ENCODE measurements around the gene TLN1.

The TLN1 gene

GRCh38 chr9:35766997-35767396 is 35.0 kb upstream of the TLN1 start:
- Histone ChIP-seq H3K4me1 (ENCODE audit: control insufficient read depth in 5 of 5, insufficient read depth in 5 of 5, low read length in 5 of 5) (peaks cover 6 to 20% (median 17%) of the 10 kb centered on the region in 5 donors), H3K4me3 (ENCODE audit: low read depth in 1 of 5, low read length in 5 of 5) (no peak overlapping the region), H3K9ac (ENCODE audit: low read length in 5 of 5) (no peak overlapping the region), H3K27ac (ENCODE audit: low read depth, low read length) (no peak overlapping the region), H3K9me3 (ENCODE audit: control insufficient read depth in 5 of 5, low read length in 5 of 5) (no peaks in the 10 kb centered on the region), H3K36me3 (ENCODE audit: control insufficient read depth in 5 of 5, insufficient read depth in 5 of 5, low read length in 5 of 5) (no peaks in the 10 kb centered on the region), H3K27me3 (ENCODE audit: control insufficient read depth in 5 of 5, insufficient read depth in 4 of 5, low read length in 5 of 5) (no peaks in the 10 kb centered on the region)

GRCh38 chr9:35763803-35764202 is 31.8 kb upstream of the TLN1 start:
- Histone ChIP-seq H3K36me3 (ENCODE audit: control insufficient read depth in 5 of 5, insufficient read depth in 5 of 5, low read length in 5 of 5) (no peaks in the 10 kb centered on the region), H3K4me1 (ENCODE audit: control insufficient read depth in 5 of 5, insufficient read depth in 5 of 5, low read length in 5 of 5) (peaks cover 2 to 10% (median 5%) of the 10 kb centered on the region in 5 donors), H3K27ac (ENCODE audit: low read depth, low read length) (no peak overlapping the region), H3K4me3 (ENCODE audit: low read depth in 1 of 5, low read length in 5 of 5) (no peak overlapping the region), H3K9me3 (ENCODE audit: control insufficient read depth in 5 of 5, low read length in 5 of 5) (no peaks in the 10 kb centered on the region), H3K27me3 (ENCODE audit: control insufficient read depth in 5 of 5, insufficient read depth in 4 of 5, low read length in 5 of 5) (no peaks in the 10 kb centered on the region), H3K9ac (ENCODE audit: low read length in 5 of 5) (no peak overlapping the region)

- Histone ChIP-seq H3K27me3 (ENCODE audit: control insufficient read depth in 5 of 5, insufficient read depth in 4 of 5, low read length in 5 of 5) (no peaks in the 10 kb centered on the region), H3K4me1 (ENCODE audit: control insufficient read depth in 5 of 5, insufficient read depth in 5 of 5, low read length in 5 of 5) (peaks cover 2 to 16% (median 11%) of the 10 kb centered on the region in 5 donors), H3K36me3 (ENCODE audit: control insufficient read depth in 5 of 5, insufficient read depth in 5 of 5, low read length in 5 of 5) (no peaks in the 10 kb centered on the region), H3K9me3 (ENCODE audit: control insufficient read depth in 5 of 5, low read length in 5 of 5) (no peaks in the 10 kb centered on the region), H3K27ac (ENCODE audit: low read depth, low read length) (no peak overlapping the region), H3K4me3 (ENCODE audit: low read depth in 1 of 5, low read length in 5 of 5) (no peak overlapping the region), H3K9ac (ENCODE audit: low read length in 5 of 5) (no peak overlapping the region)
Observed at GRCh38 chr9:35763181-35763580, 31.2 kb upstream of the TLN1 start.

GRCh38 chr9:35760651-35761050 is 28.7 kb upstream of the TLN1 start:
- no peaks in the 10 kb centered on the region for H3K9me3 ChIP-seq (ENCODE audit: control insufficient read depth in 5 of 5, low read length in 5 of 5)
- H3K4me1 ChIP-seq (ENCODE audit: control insufficient read depth in 5 of 5, insufficient read depth in 5 of 5, low read length in 5 of 5) = peaks cover 5 to 38% (median 32%) of the 10 kb centered on the region in 5 donors
- H3K27ac ChIP-seq (ENCODE audit: low read depth, low read length) = no peak overlapping the region
- H3K9ac ChIP-seq (ENCODE audit: low read length in 5 of 5) = no peak overlapping the region
- no peak overlapping the region for H3K4me3 ChIP-seq (ENCODE audit: low read depth in 1 of 5, low read length in 5 of 5)
- no peaks in the 10 kb centered on the region for H3K27me3 ChIP-seq (ENCODE audit: control insufficient read depth in 5 of 5, insufficient read depth in 4 of 5, low read length in 5 of 5)
- H3K36me3 ChIP-seq (ENCODE audit: control insufficient read depth in 5 of 5, insufficient read depth in 5 of 5, low read length in 5 of 5) = no peaks in the 10 kb centered on the region

GRCh38 chr9:35759795-35760194 is 27.8 kb upstream of the TLN1 start:
- no peak overlapping the region for H3K27ac ChIP-seq (ENCODE audit: low read depth, low read length)
- H3K4me1 ChIP-seq (ENCODE audit: control insufficient read depth in 5 of 5, insufficient read depth in 5 of 5, low read length in 5 of 5) = peaks cover 5 to 38% (median 32%) of the 10 kb centered on the region in 5 donors
- H3K4me3 ChIP-seq (ENCODE audit: low read depth in 1 of 5, low read length in 5 of 5) = no peak overlapping the region
- no peaks in the 10 kb centered on the region for H3K9me3 ChIP-seq (ENCODE audit: control insufficient read depth in 5 of 5, low read length in 5 of 5)
- no peak overlapping the region for H3K9ac ChIP-seq (ENCODE audit: low read length in 5 of 5)
- peaks cover 0 to 5% (median 3%) of the 10 kb centered on the region in 5 donors for H3K36me3 ChIP-seq (ENCODE audit: control insufficient read depth in 5 of 5, insufficient read depth in 5 of 5, low read length in 5 of 5)
- no peaks in the 10 kb centered on the region for H3K27me3 ChIP-seq (ENCODE audit: control insufficient read depth in 5 of 5, insufficient read depth in 4 of 5, low read length in 5 of 5)

- Histone ChIP-seq H3K9me3 (ENCODE audit: control insufficient read depth in 5 of 5, low read length in 5 of 5) (no peaks in the 10 kb centered on the region), H3K4me1 (ENCODE audit: control insufficient read depth in 5 of 5, insufficient read depth in 5 of 5, low read length in 5 of 5) (peaks cover 5 to 38% (median 32%) of the 10 kb centered on the region in 5 donors), H3K4me3 (ENCODE audit: low read depth in 1 of 5, low read length in 5 of 5) (no peak overlapping the region), H3K27me3 (ENCODE audit: control insufficient read depth in 5 of 5, insufficient read depth in 4 of 5, low read length in 5 of 5) (no peaks in the 10 kb centered on the region), H3K27ac (ENCODE audit: low read depth, low read length) (peak overlapping the region; percentile 95), H3K9ac (ENCODE audit: low read length in 5 of 5) (peak overlapping the region in 2 of 5 donors; percentile 15 to 16), H3K36me3 (ENCODE audit: control insufficient read depth in 5 of 5, insufficient read depth in 5 of 5, low read length in 5 of 5) (peaks cover 3 to 17% (median 11%) of the 10 kb centered on the region in 5 donors)
Observed at GRCh38 chr9:35758475-35759050, 26.6 kb upstream of the TLN1 start.

- Histone ChIP-seq H3K27ac (ENCODE audit: low read depth, low read length) (peak overlapping the region; percentile 95), H3K36me3 (ENCODE audit: control insufficient read depth in 5 of 5, insufficient read depth in 5 of 5, low read length in 5 of 5) (peaks cover 3 to 24% (median 18%) of the 10 kb centered on the region in 5 donors), H3K9me3 (ENCODE audit: control insufficient read depth in 5 of 5, low read length in 5 of 5) (no peaks in the 10 kb centered on the region), H3K4me1 (ENCODE audit: control insufficient read depth in 5 of 5, insufficient read depth in 5 of 5, low read length in 5 of 5) (peaks cover 5 to 38% (median 32%) of the 10 kb centered on the region in 5 donors), H3K9ac (ENCODE audit: low read length in 5 of 5) (peak overlapping the region in 3 of 5 donors; percentile 40 to 89 (median 78)), H3K27me3 (ENCODE audit: control insufficient read depth in 5 of 5, insufficient read depth in 4 of 5, low read length in 5 of 5) (no peaks in the 10 kb centered on the region), H3K4me3 (ENCODE audit: low read depth in 1 of 5, low read length in 5 of 5) (no peak overlapping the region)
Observed at GRCh38 chr9:35757892-35758275, 25.9 kb upstream of the TLN1 start.

GRCh38 chr9:35757226-35757891 is 25.4 kb upstream of the TLN1 start:
- Histone ChIP-seq H3K4me3 (ENCODE audit: low read depth in 1 of 5, low read length in 5 of 5) (peak overlapping the region; percentile 43 to 66 (median 59)), H3K36me3 (ENCODE audit: control insufficient read depth in 5 of 5, insufficient read depth in 5 of 5, low read length in 5 of 5) (peaks cover 5 to 29% (median 23%) of the 10 kb centered on the region in 5 donors), H3K9me3 (ENCODE audit: control insufficient read depth in 5 of 5, low read length in 5 of 5) (no peaks in the 10 kb centered on the region), H3K9ac (ENCODE audit: low read length in 5 of 5) (peak overlapping the region in 4 of 5 donors; percentile 74 to 89 (median 78)), H3K27ac (ENCODE audit: low read depth, low read length) (peak overlapping the region; percentile 95), H3K27me3 (ENCODE audit: control insufficient read depth in 5 of 5, insufficient read depth in 4 of 5, low read length in 5 of 5) (no peaks in the 10 kb centered on the region), H3K4me1 (ENCODE audit: control insufficient read depth in 5 of 5, insufficient read depth in 5 of 5, low read length in 5 of 5) (peaks cover 5 to 38% (median 32%) of the 10 kb centered on the region in 5 donors)

GRCh38 chr9:35756275-35757225 is 24.6 kb upstream of the TLN1 start:
- Histone ChIP-seq H3K9me3 (ENCODE audit: control insufficient read depth in 5 of 5, low read length in 5 of 5) (no peaks in the 10 kb centered on the region), H3K27ac (ENCODE audit: low read depth, low read length) (peak overlapping the region; percentile 95), H3K27me3 (ENCODE audit: control insufficient read depth in 5 of 5, insufficient read depth in 4 of 5, low read length in 5 of 5) (no peaks in the 10 kb centered on the region), H3K4me1 (ENCODE audit: control insufficient read depth in 5 of 5, insufficient read depth in 5 of 5, low read length in 5 of 5) (peaks cover 5 to 38% (median 32%) of the 10 kb centered on the region in 5 donors), H3K9ac (ENCODE audit: low read length in 5 of 5) (peak overlapping the region in 3 of 5 donors; percentile 50 to 79 (median 78)), H3K36me3 (ENCODE audit: control insufficient read depth in 5 of 5, insufficient read depth in 5 of 5, low read length in 5 of 5) (peaks cover 8 to 37% (median 31%) of the 10 kb centered on the region in 5 donors), H3K4me3 (ENCODE audit: low read depth in 1 of 5, low read length in 5 of 5) (peak overlapping the region; percentile 42 to 66 (median 59))
